GM18526 (cell line): ENCODE results near the gene SPIC.

Experiments used
- POLR2A ChIP-seq: IDR thresholded peaks from 3 replicates; pipeline ENCODE4 v1.6.1; 2011; ENCODE audit not compliant: insufficient read length; ENCODE audit errors: extremely low read depth

SPIC gene

GRCh38 chr12:101491329-101491728, 16.2 kb downstream of the SPIC start:
- no peak for TF ChIP-seq POLR2A

- TF ChIP-seq POLR2A, result no peak
These were observed 18.4 kb downstream of the SPIC start for GRCh38 chr12:101493556-101493955.

GRCh38 chr12:101498252-101498651, 23.1 kb downstream of the SPIC start:
- no peak for TF ChIP-seq POLR2A

- no peak for TF ChIP-seq POLR2A
These were observed 26.4 kb downstream of the SPIC start for GRCh38 chr12:101501410-101501995.

- no peak for TF ChIP-seq POLR2A
These were observed 46.0 kb downstream of the SPIC start for GRCh38 chr12:101521136-101521535.

- TF ChIP-seq POLR2A, result no peak
These were observed 52.5 kb downstream of the SPIC start for GRCh38 chr12:101527682-101528081.

GRCh38 chr12:101536069-101536674, 61.0 kb downstream of the SPIC start:
- TF ChIP-seq POLR2A, result no peak
